Muscle layer of colon (tissue), 2 donors: ENCODE results near the gene FKBP8.

Experiments used
- H3K27ac ChIP-seq: one replicate; pipeline ENCODE4 v1.7.0; 2013; ENCODE audit warnings: low read depth, mild to moderate bottlenecking, low read length, moderate library complexity
- H3K27me3 ChIP-seq, 2 donors: one replicate each; pipeline ENCODE4 v1.7.0; 2013; ENCODE audit warnings: low read length in 2 of 2, mild to moderate bottlenecking in 2 of 2; ENCODE audit not compliant: insufficient read depth in 2 of 2, control insufficient read depth in 1 of 2
- H3K36me3 ChIP-seq: one replicate; pipeline ENCODE4 v1.7.0; 2013; ENCODE audit warnings: mild to moderate bottlenecking, low read length; ENCODE audit not compliant: insufficient read depth
- H3K4me1 ChIP-seq: one replicate; pipeline ENCODE4 v1.7.0; 2013; ENCODE audit warnings: mild to moderate bottlenecking, low read length; ENCODE audit not compliant: insufficient read depth
- H3K4me3 ChIP-seq, 2 donors: one replicate each; pipeline ENCODE4 v1.7.0; 2013; ENCODE audit warnings: low read length in 2 of 2, low read depth in 1 of 2, mild to moderate bottlenecking in 1 of 2, moderate library complexity in 1 of 2
- H3K9ac ChIP-seq: one replicate; pipeline ENCODE4 v1.7.0; 2013; ENCODE audit warnings: low read length
- H3K9me3 ChIP-seq: one replicate; pipeline ENCODE4 v1.7.0; 2013; ENCODE audit warnings: mild to moderate bottlenecking, low read length
- donor health status: abdominal sarcoma.
- donor health status: Adenocarcinoma of cecum.

Gene FKBP8

GRCh38 chr19:18506101-18506930 is 37.1 kb downstream of the FKBP8 start:
- H3K4me3 ChIP-seq = no peak overlapping the region
- H3K4me1 ChIP-seq = peaks cover 84% of the 10 kb centered on the region
- H3K36me3 ChIP-seq = no peaks in the 10 kb centered on the region
- H3K27ac ChIP-seq = no peak overlapping the region
- no peak overlapping the region for H3K9ac ChIP-seq
- H3K27me3 ChIP-seq = no peaks in the 10 kb centered on the region
- no peaks in the 10 kb centered on the region for H3K9me3 ChIP-seq

- no peak overlapping the region for H3K9ac ChIP-seq
- no peak overlapping the region for H3K4me3 ChIP-seq
- H3K9me3 ChIP-seq = no peaks in the 10 kb centered on the region
- H3K36me3 ChIP-seq = no peaks in the 10 kb centered on the region
- H3K27ac ChIP-seq = peak overlapping the region; percentile 31
- peaks cover 97% of the 10 kb centered on the region for H3K4me1 ChIP-seq
- no peaks in the 10 kb centered on the region for H3K27me3 ChIP-seq
Observed at GRCh38 chr19:18504886-18505610, 38.3 kb downstream of the FKBP8 start.

GRCh38 chr19:18503971-18504885 is 39.1 kb downstream of the FKBP8 start:
- no peak overlapping the region for H3K9ac ChIP-seq
- H3K4me3 ChIP-seq = no peak overlapping the region
- no peaks in the 10 kb centered on the region for H3K36me3 ChIP-seq
- H3K4me1 ChIP-seq = peaks cover 95% of the 10 kb centered on the region
- no peaks in the 10 kb centered on the region for H3K27me3 ChIP-seq
- no peaks in the 10 kb centered on the region for H3K9me3 ChIP-seq
- no peak overlapping the region for H3K27ac ChIP-seq

- no peaks in the 10 kb centered on the region for H3K36me3 ChIP-seq
- no peaks in the 10 kb centered on the region for H3K9me3 ChIP-seq
- H3K27me3 ChIP-seq = no peaks in the 10 kb centered on the region
- H3K9ac ChIP-seq = no peak overlapping the region
- peaks cover 93% of the 10 kb centered on the region for H3K4me1 ChIP-seq
- H3K27ac ChIP-seq = no peak overlapping the region
- H3K4me3 ChIP-seq = no peak overlapping the region
Observed at GRCh38 chr19:18503337-18503970, 39.9 kb downstream of the FKBP8 start.

GRCh38 chr19:18502638-18503294 is 40.6 kb downstream of the FKBP8 start:
- Histone ChIP-seq H3K27ac (no peak overlapping the region), H3K36me3 (no peaks in the 10 kb centered on the region)

GRCh38 chr19:18502246-18502637 is 41.1 kb downstream of the FKBP8 start:
- no peaks in the 10 kb centered on the region for H3K36me3 ChIP-seq
- no peaks in the 10 kb centered on the region for H3K9me3 ChIP-seq
- peaks cover 86% of the 10 kb centered on the region for H3K4me1 ChIP-seq
- H3K9ac ChIP-seq = no peak overlapping the region
- no peaks in the 10 kb centered on the region for H3K27me3 ChIP-seq
- peak overlapping the region; percentile 45 for H3K27ac ChIP-seq
- no peak overlapping the region for H3K4me3 ChIP-seq

More at GRCh38 chr19:18502638-18503294, 40.6 kb downstream of the FKBP8 start:
- Histone ChIP-seq H3K9me3 (no peaks in the 10 kb centered on the region), H3K9ac (no peak overlapping the region), H3K4me3 (no peak overlapping the region), H3K4me1 (peaks cover 91% of the 10 kb centered on the region), H3K27me3 (no peaks in the 10 kb centered on the region)

GRCh38 chr19:18501832-18502231 is 41.5 kb downstream of the FKBP8 start:
- Histone ChIP-seq H3K4me3 (no peak overlapping the region), H3K27me3 (no peaks in the 10 kb centered on the region), H3K36me3 (no peaks in the 10 kb centered on the region), H3K27ac (peak overlapping the region; percentile 45), H3K9ac (no peak overlapping the region), H3K9me3 (no peaks in the 10 kb centered on the region), H3K4me1 (peaks cover 82% of the 10 kb centered on the region)

GRCh38 chr19:18501351-18501750 is 42.0 kb downstream of the FKBP8 start:
- peak overlapping the region; percentile 4 for H3K27ac ChIP-seq
- H3K4me1 ChIP-seq = peaks cover 77% of the 10 kb centered on the region
- no peak overlapping the region for H3K4me3 ChIP-seq
- H3K9me3 ChIP-seq = no peaks in the 10 kb centered on the region
- H3K27me3 ChIP-seq = no peaks in the 10 kb centered on the region
- no peak overlapping the region for H3K9ac ChIP-seq
- no peaks in the 10 kb centered on the region for H3K36me3 ChIP-seq

- H3K9ac ChIP-seq = no peak overlapping the region
- no peaks in the 10 kb centered on the region for H3K9me3 ChIP-seq
- no peaks in the 10 kb centered on the region for H3K27me3 ChIP-seq
- H3K27ac ChIP-seq = peak overlapping the region; percentile 4
- H3K36me3 ChIP-seq = no peaks in the 10 kb centered on the region
- H3K4me3 ChIP-seq = no peak overlapping the region
- H3K4me1 ChIP-seq = peaks cover 75% of the 10 kb centered on the region
Observed at GRCh38 chr19:18500799-18501198, 42.6 kb downstream of the FKBP8 start.

- no peak overlapping the region for H3K27ac ChIP-seq
- H3K27me3 ChIP-seq = no peaks in the 10 kb centered on the region
- H3K9me3 ChIP-seq = no peaks in the 10 kb centered on the region
- no peak overlapping the region for H3K9ac ChIP-seq
- peaks cover 75% of the 10 kb centered on the region for H3K4me1 ChIP-seq
- H3K4me3 ChIP-seq = no peak overlapping the region
- H3K36me3 ChIP-seq = no peaks in the 10 kb centered on the region
Observed at GRCh38 chr19:18500376-18500775, 43.0 kb downstream of the FKBP8 start.
